A673 (cell line): ENCODE measurements around the gene CDH4. TPM values are rescaled to one million over a fixed set of nuclear protein-coding genes. Genes with fewer than 3 reads are reported as not detected.

Experiments
- BruUV-seq: library from RNA; stranded (reverse); fragments of 400-500 nt; replicated peaks from 2 replicates; lab custom pipeline; 2021; lab: Mats Ljungman, UMichigan
- CTCF ChIA-PET: fragments of 300-600 bp; sonication (Branson Sonifier 250); formaldehyde crosslinking; loops from one replicate; lab custom pipeline; 2022; ENCODE audit warnings: antibody characterized with exemption; lab: Charles Lee
- POLR2A ChIA-PET: fragments of 300-600 bp; sonication (Branson Sonifier 250); formaldehyde crosslinking; loops from one replicate; lab custom pipeline; 2022; ENCODE audit warnings: antibody characterized with exemption; ENCODE audit not compliant: low non-redundant PET; lab: Charles Lee
- DNase-seq: peaks from one replicate; pipeline ENCODE4 v3.0.0-alpha.2; 2015; ENCODE audit warnings: low spot score
- H3K27ac ChIP-seq: fragments of 200-600 bp; sonication (generic); 2 replicates; pipeline ENCODE4 v1.5.1; 2016; ENCODE audit warnings: mixed run types, low read depth, mild to moderate bottlenecking, mixed read lengths, antibody characterized with exemption, low read length; ENCODE audit not compliant: poor library complexity, severe bottlenecking
- H3K27me3 ChIP-seq: fragments of 200-600 bp; sonication (generic); replicated peaks from 2 replicates; pipeline ENCODE4 v1.6.1; 2017; ENCODE audit warnings: mixed run types, low read depth, mild to moderate bottlenecking, mixed read lengths, antibody characterized with exemption, low read length; ENCODE audit not compliant: insufficient read depth, poor library complexity
- H3K36me3 ChIP-seq: fragments of 200-600 bp; sonication (generic); 2 replicates; pipeline ENCODE4 v1.6.1; 2016; ENCODE audit warnings: mixed run types, mild to moderate bottlenecking, mixed read lengths, antibody characterized with exemption, low read length; ENCODE audit not compliant: insufficient read depth, poor library complexity, severe bottlenecking
- H3K4me1 ChIP-seq: fragments of 200-600 bp; sonication (generic); 2 replicates; pipeline ENCODE4 v1.6.1; 2017; ENCODE audit warnings: mixed run types, mild to moderate bottlenecking, mixed read lengths, antibody characterized with exemption, low read length; ENCODE audit not compliant: insufficient read depth, poor library complexity, severe bottlenecking
- H3K4me3 ChIP-seq: fragments of 200-600 bp; sonication (generic); 2 replicates; pipeline ENCODE4 v1.5.1; 2016; ENCODE audit warnings: low read depth, mixed run types, mild to moderate bottlenecking, mixed read lengths, low read length; ENCODE audit not compliant: poor library complexity, severe bottlenecking
- H3K9me3 ChIP-seq: fragments of 200-600 bp; sonication (generic); 2 replicates; pipeline ENCODE4 v1.6.1; 2016; ENCODE audit warnings: mixed run types, low read depth, mild to moderate bottlenecking, mixed read lengths, antibody characterized with exemption, low read length; ENCODE audit not compliant: poor library complexity, severe bottlenecking
- CTCF ChIP-seq: fragments of 300-800, 200-600 bp; sonication (generic); conservative IDR thresholded peaks from 2 replicates; pipeline ENCODE4 v1.5.1; 2017; ENCODE audit warnings: low read depth, mild to moderate bottlenecking, antibody characterized with exemption, low read length, moderate library complexity, mixed read lengths
- EZH2 ChIP-seq: fragments of 200-600 bp; sonication (generic); IDR thresholded peaks from 2 replicates; pipeline ENCODE4 v1.6.1; 2017; ENCODE audit warnings: borderline replicate concordance, low read depth, mild to moderate bottlenecking, mixed read lengths, antibody characterized with exemption, low read length; ENCODE audit not compliant: poor library complexity, severe bottlenecking
- intact Hi-C: fragments of 100-400 bp; cut with micrococcal nuclease; formaldehyde crosslinking; loops from one replicate; pipeline ENCODE4 v1.10.0; 2022; ENCODE audit not compliant: unreplicated experiment
- total RNA-seq: library from RNA; stranded (reverse); gene quantifications from 2 replicates; pipeline ENCODE4 v1.2.3, GENCODE V29; 2021

Gene CDH4
- total RNA-seq, 1 experiment from 2014 or later, result 8.3 TPM

- Histone ChIP-seq H3K36me3 (no peaks in the 10 kb centered on the region), H3K4me3 (no peak overlapping the region), H3K4me1 (peaks cover 7% of the 10 kb centered on the region), H3K27ac (no peak overlapping the region), H3K27me3 (peaks cover 13% of the 10 kb centered on the region), H3K9me3 (no peaks in the 10 kb centered on the region)
- TF ChIP-seq CTCF, result no peak
- no peak for TF ChIP-seq EZH2
- CTCF ChIA-PET, result no interaction called here
- POLR2A ChIA-PET, result no interaction called here
- no TSS peak for BruUV-seq
- no peak for DNase-seq
- intact Hi-C loops, result no loop called here
Observed at GRCh38 chr20:61366914-61367313, 114.9 kb downstream of the CDH4 start.

GRCh38 chr20:61369731-61370520 lies 117.9 kb downstream of the CDH4 start:
- Histone ChIP-seq H3K36me3 (no peaks in the 10 kb centered on the region), H3K27me3 (peaks cover 23% of the 10 kb centered on the region), H3K4me1 (peaks cover 7% of the 10 kb centered on the region), H3K4me3 (no peak overlapping the region), H3K9me3 (no peaks in the 10 kb centered on the region), H3K27ac (no peak overlapping the region)
- POLR2A ChIA-PET, result no interaction called here
- TF ChIP-seq EZH2 (no peak), CTCF (no peak)
- DNase-seq, result no peak
- intact Hi-C loops, result no loop called here
- no TSS peak for BruUV-seq
- CTCF ChIA-PET, result no interaction called here

GRCh38 chr20:61370841-61371303 lies 118.8 kb downstream of the CDH4 start:
- Histone ChIP-seq H3K27ac (no peak overlapping the region), H3K4me1 (peaks cover 7% of the 10 kb centered on the region), H3K9me3 (no peaks in the 10 kb centered on the region), H3K4me3 (peak overlapping the region; percentile 16), H3K27me3 (peaks cover 23% of the 10 kb centered on the region), H3K36me3 (no peaks in the 10 kb centered on the region)
- TF ChIP-seq CTCF (no peak), EZH2 (no peak)
- BruUV-seq, result no TSS peak
- intact Hi-C loops, result no loop called here
- CTCF ChIA-PET, result no interaction called here
- POLR2A ChIA-PET, result no interaction called here
- no peak for DNase-seq
